Heart left ventricle (tissue), 13 donors: ENCODE measurements around the gene MIF.

Experiments
- CTCF ChIP-seq, 12 donors: fragments of 200-600 bp; sonication (generic) in 4 of 12; IDR thresholded peaks; one replicate each; pipeline versions ENCODE4 v1.5.0 to v1.8.0; 2018 to 2022; ENCODE audit warnings: antibody characterized with exemption in 12 of 12, mild to moderate bottlenecking in 5 of 12
- POLR2A ChIP-seq, 2 donors: fragments of 450-650 bp; IDR thresholded peaks; one replicate each; pipeline ENCODE4 v1.6.1; 2017; ENCODE audit warnings: antibody characterized with exemption in 2 of 2, mild to moderate bottlenecking in 2 of 2, moderate library complexity in 2 of 2
- donor health status: ischemic (EF 13 %, LVEDD 7.1; RV severe dilation, severe dysfunction).
- donor health status: DM: no; HTN: yes; CAD: no.
- donor health status: DM: no; HTN: no; CAD: no.
- donor health status: ischemic (EF 25% LVEDD 6.9; RV normal size, moderate dysfunction).
- donor health status: ischemic (EF 25% LVEDD 5.7; RV mildly dilated, moderate dysfunction).
- donor health status: ischemic (EF 35%, LVEDD 5.7; RV mildly dilated, moderate dysfunction).
- donor health status: nonischemic (EF 11% LVEDD 7.7; RV severe dilation, severe dysfunction).
- donor health status: DM: yes; HTN: yes; CAD: no.
- donor health status: PGD.
- donor health status: ischemic (EF 29% LVEDD 5.4; RV normal size, mild dysfunction).
- donor health status: nonischemic (EF 23%, LVEDD 6.1; RV moderate dilation, normal function).

GRCh38 chr22:23894710-23895598 is 771 bp downstream of the MIF start:
- TF ChIP-seq CTCF (IDR thresholded peaks at IDR 0.05) (peak in 3 of 12 donors; percentile 9 to 16 (median 10)), POLR2A (IDR thresholded peaks at IDR 0.05) (no peak)
